RWPE2 (cell line): ENCODE data around the gene LCLAT1.

ENCODE experiments used
- ATAC-seq: fragments of 200-7000 bp; cut with Tn5 transposase; 3 replicates; pipeline ENCODE4 v1.9.1; 2021; ENCODE audit warnings: low read depth
- DNase-seq: peaks from one replicate; pipeline ENCODE4 v3.0.0-alpha.2; 2020; ENCODE audit warnings: low spot score
- H3K27ac ChIP-seq: fragments of 450-650 bp; 2 replicates; pipeline ENCODE4 v1.5.1; 2017; ENCODE audit warnings: mild to moderate bottlenecking; ENCODE audit not compliant: poor library complexity, severe bottlenecking
- H3K27me3 ChIP-seq: fragments of 250-450 bp; sonication (Bioruptor Pico); 2 replicates; pipeline ENCODE4 v1.5.1; 2021; ENCODE audit warnings: mild to moderate bottlenecking, moderate library complexity; ENCODE audit not compliant: insufficient read depth, poor library complexity, severe bottlenecking
- H3K36me3 ChIP-seq: fragments of 250-450 bp; sonication (Bioruptor Pico); 2 replicates; pipeline ENCODE4 v1.5.1; 2020; ENCODE audit warnings: low read depth, mild to moderate bottlenecking, moderate library complexity
- H3K4me1 ChIP-seq: fragments of 250-450 bp; sonication (Bioruptor Pico); 2 replicates; pipeline ENCODE4 v1.5.1; 2021; ENCODE audit warnings: mild to moderate bottlenecking, moderate library complexity; ENCODE audit not compliant: insufficient read depth, poor library complexity, severe bottlenecking
- H3K4me3 ChIP-seq: fragments of 250-450 bp; sonication (Bioruptor Pico); 2 replicates; pipeline ENCODE4 v1.5.1; 2021; ENCODE audit warnings: mild to moderate bottlenecking, moderate library complexity; ENCODE audit not compliant: severe bottlenecking
- H3K9me3 ChIP-seq: fragments of 250-450 bp; sonication (Bioruptor Pico); 2 replicates; pipeline ENCODE4 v1.5.1; 2021; ENCODE audit warnings: mild to moderate bottlenecking, moderate library complexity; ENCODE audit not compliant: severe bottlenecking
- CTCF ChIP-seq: fragments of 450-650 bp; IDR thresholded peaks from one replicate; pipeline ENCODE4 v1.5.1; 2017; ENCODE audit warnings: mild to moderate bottlenecking, moderate library complexity; ENCODE audit not compliant: poor library complexity, severe bottlenecking

LCLAT1 gene

GRCh38 chr2:30403592-30404312 lies 43.3 kb upstream of the LCLAT1 start:
- DNase-seq (no peak), ATAC-seq (no peak)
- Histone ChIP-seq H3K4me3 (no peak overlapping the region), H3K9me3 (no peaks in the 10 kb centered on the region), H3K27me3 (no peaks in the 10 kb centered on the region), H3K27ac (no peak overlapping the region), H3K36me3 (no peaks in the 10 kb centered on the region), H3K4me1 (no peaks in the 10 kb centered on the region)
- no peak for TF ChIP-seq CTCF

- Histone ChIP-seq H3K4me3 (no peak overlapping the region), H3K36me3 (no peaks in the 10 kb centered on the region), H3K9me3 (no peaks in the 10 kb centered on the region), H3K27ac (no peak overlapping the region), H3K4me1 (no peaks in the 10 kb centered on the region), H3K27me3 (no peaks in the 10 kb centered on the region)
- ATAC-seq (no peak), DNase-seq (no peak)
- TF ChIP-seq CTCF: no peak
Observed at GRCh38 chr2:30404319-30405259, 42.5 kb upstream of the LCLAT1 start.

GRCh38 chr2:30405260-30405605 lies 41.8 kb upstream of the LCLAT1 start:
- Histone ChIP-seq H3K9me3 (no peaks in the 10 kb centered on the region), H3K36me3 (no peaks in the 10 kb centered on the region), H3K4me1 (peaks cover under 1% of the 10 kb centered on the region), H3K27ac (no peak overlapping the region), H3K4me3 (no peak overlapping the region), H3K27me3 (no peaks in the 10 kb centered on the region)
- ATAC-seq (no peak), DNase-seq (no peak)
- TF ChIP-seq CTCF: no peak

GRCh38 chr2:30406853-30407252 lies 40.2 kb upstream of the LCLAT1 start:
- no peak for DNase-seq
- no peak overlapping the region for H3K27ac ChIP-seq
- H3K27me3 ChIP-seq: no peaks in the 10 kb centered on the region
- no peak overlapping the region for H3K4me3 ChIP-seq
- no peak for TF ChIP-seq CTCF
- peaks cover 8% of the 10 kb centered on the region for H3K4me1 ChIP-seq
- ATAC-seq: no peak
- H3K9me3 ChIP-seq: no peaks in the 10 kb centered on the region
- H3K36me3 ChIP-seq: no peaks in the 10 kb centered on the region

- no peak for TF ChIP-seq CTCF
- Histone ChIP-seq H3K4me1 (peaks cover 8% of the 10 kb centered on the region), H3K27ac (no peak overlapping the region), H3K4me3 (no peak overlapping the region), H3K36me3 (no peaks in the 10 kb centered on the region), H3K27me3 (no peaks in the 10 kb centered on the region), H3K9me3 (no peaks in the 10 kb centered on the region)
- ATAC-seq: no peak
- DNase-seq: no peak
Observed at GRCh38 chr2:30408961-30409387, 38.1 kb upstream of the LCLAT1 start.
